ENCODE data around the gene WFIKKN2. TPM values are rescaled to one million over a fixed set of nuclear protein-coding genes. Genes with fewer than 3 reads are reported as not detected.
A peak's percentile ranks its signal among the peaks of the same experiment; 100 is the strongest.

The WFIKKN2 gene
- total and polyA plus RNA-seq, 2 of the 13 experiments (the other 11 are each of a cell fraction or from before 2014, with no cell fraction given): not detected

- TF ChIP-seq FOXP4 (CRISPR knock-in tag; IDR thresholded peaks at IDR 0.05) (peak; percentile 60), ZNF180 (CRISPR knock-in tag; IDR thresholded peaks at IDR 0.05; ENCODE audit: borderline replicate concordance, low read depth) (no peak), ZMYM2 (CRISPR knock-in tag; IDR thresholded peaks at IDR 0.05) (peak; percentile 78), BHLHE40 (IDR thresholded peaks at IDR 0.05; ENCODE audit: low read length) (no peak), KDM3A (CRISPR knock-in tag; IDR thresholded peaks at IDR 0.05; ENCODE audit: low read depth) (peak; percentile 44; the same call in 1 of the 2 replicates), KLF15 (CRISPR knock-in tag; IDR thresholded peaks at IDR 0.05; ENCODE audit: borderline replicate concordance) (no peak), TCF12 (IDR thresholded peaks at IDR 0.05) (no peak), TCF12 (CRISPR knock-in tag; IDR thresholded peaks at IDR 0.05) (peak; percentile 40; the same call in 1 of the 2 replicates), ZNF512B (CRISPR knock-in tag; IDR thresholded peaks at IDR 0.05; ENCODE audit: borderline replicate concordance) (no peak), SIN3B (IDR thresholded peaks at IDR 0.05; ENCODE audit: low read length) (no peak), HNF1A (IDR thresholded peaks at IDR 0.05; ENCODE audit: low read depth) (0 out of 2 replicates have a peak, but pooled peaks have one; percentile 16), HNF1A (CRISPR knock-in tag; IDR thresholded peaks at IDR 0.05; ENCODE audit: borderline replicate concordance) (peak; percentile 37; the same call in 1 of the 2 replicates), ARID4A (CRISPR knock-in tag; IDR thresholded peaks at IDR 0.05; ENCODE audit: borderline replicate concordance) (peak; percentile 54; the same call in 1 of the 2 replicates), HDAC1 (CRISPR knock-in tag; IDR thresholded peaks at IDR 0.05) (peak; percentile 51; the same call in 1 of the 2 replicates), SPEN (CRISPR knock-in tag; IDR thresholded peaks at IDR 0.05; ENCODE audit: low read depth) (peak; percentile 21; the same call in 1 of the 2 replicates), GATAD2A (CRISPR knock-in tag; IDR thresholded peaks at IDR 0.05) (peak; percentile 57)
Measured at GRCh38 chr17:50853015-50853615, 17.7 kb downstream of the WFIKKN2 start (continued).
